GM15510 (cell line): Measurements from ENCODE around the gene KIAA0513.

ENCODE experiments used
- POLR2A ChIP-seq: IDR thresholded peaks from 3 replicates; pipeline ENCODE4 v1.6.1; 2011; ENCODE audit warnings: borderline replicate concordance; ENCODE audit not compliant: insufficient read length; ENCODE audit errors: extremely low read depth

KIAA0513 gene

GRCh38 chr16:85090873-85091521, 63.4 kb downstream of the KIAA0513 start:
- no peak for TF ChIP-seq POLR2A

GRCh38 chr16:85091522-85091910, 63.9 kb downstream of the KIAA0513 start:
- TF ChIP-seq POLR2A: no peak

GRCh38 chr16:85092309-85092708, 64.7 kb downstream of the KIAA0513 start:
- TF ChIP-seq POLR2A: no peak

- TF ChIP-seq POLR2A: no peak
Measured at GRCh38 chr16:85092851-85093250, 65.3 kb downstream of the KIAA0513 start.

GRCh38 chr16:85093705-85094104, 66.1 kb downstream of the KIAA0513 start:
- no peak for TF ChIP-seq POLR2A

- TF ChIP-seq POLR2A: no peak
Measured at GRCh38 chr16:85094176-85094805, 66.7 kb downstream of the KIAA0513 start.

GRCh38 chr16:85094812-85095211, 67.2 kb downstream of the KIAA0513 start:
- no peak for TF ChIP-seq POLR2A

GRCh38 chr16:85096921-85097320, 69.3 kb downstream of the KIAA0513 start:
- TF ChIP-seq POLR2A: no peak

- TF ChIP-seq POLR2A: no peak
Measured at GRCh38 chr16:85098565-85098964, 71.0 kb downstream of the KIAA0513 start.

- TF ChIP-seq POLR2A: no peak
Measured at GRCh38 chr16:85100265-85100664, 72.7 kb downstream of the KIAA0513 start.

- TF ChIP-seq POLR2A: no peak
Measured at GRCh38 chr16:85101956-85102630, 74.5 kb downstream of the KIAA0513 start.

- no peak for TF ChIP-seq POLR2A
Measured at GRCh38 chr16:85103114-85104079, 75.8 kb downstream of the KIAA0513 start.

GRCh38 chr16:85104147-85104546, 76.6 kb downstream of the KIAA0513 start:
- no peak for TF ChIP-seq POLR2A

- no peak for TF ChIP-seq POLR2A
Measured at GRCh38 chr16:85104821-85105391, 77.3 kb downstream of the KIAA0513 start.
